DND-41 (cell line): Measurements from ENCODE around the gene HDLBP.

Source experiments
- EZH2 ChIP-seq: IDR thresholded peaks from 3 replicates; pipeline ENCODE4 v1.6.1; 2012; ENCODE audit warnings: borderline replicate concordance, low read depth, mild to moderate bottlenecking, moderate library complexity, low read length, inconsistent platforms; ENCODE audit not compliant: severe bottlenecking
- TF ChIP-seq, protein P1 (sequence below): IDR thresholded peaks from 2 replicates; pipeline ENCODE4 v1.5.1; 2012; ENCODE audit warnings: borderline replicate concordance, low read length, moderate library complexity, mild to moderate bottlenecking; ENCODE audit not compliant: poor library complexity, severe bottlenecking; ENCODE audit errors: extremely low read depth

DNA sequence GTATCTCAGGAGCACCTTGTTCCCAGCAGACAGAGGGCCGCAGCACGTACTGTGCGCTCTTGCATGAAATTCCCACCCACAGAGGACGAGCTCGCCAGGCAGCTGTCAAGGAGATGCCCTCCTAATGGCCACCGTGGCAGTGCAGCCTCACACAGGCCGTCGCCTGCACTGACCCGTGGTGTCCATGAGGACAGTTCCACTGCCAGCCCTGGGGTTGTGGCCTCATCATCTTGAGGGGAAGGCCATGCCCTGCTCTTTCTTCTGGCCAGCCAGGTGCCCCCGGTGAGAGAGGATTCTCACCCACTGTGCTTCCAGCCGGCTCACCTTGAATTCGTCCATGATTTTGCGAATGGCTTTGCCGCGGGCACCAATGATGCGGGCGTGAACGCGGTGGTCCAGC, 85.0 kb downstream of the HDLBP start:
- TF ChIP-seq, protein P1, sequence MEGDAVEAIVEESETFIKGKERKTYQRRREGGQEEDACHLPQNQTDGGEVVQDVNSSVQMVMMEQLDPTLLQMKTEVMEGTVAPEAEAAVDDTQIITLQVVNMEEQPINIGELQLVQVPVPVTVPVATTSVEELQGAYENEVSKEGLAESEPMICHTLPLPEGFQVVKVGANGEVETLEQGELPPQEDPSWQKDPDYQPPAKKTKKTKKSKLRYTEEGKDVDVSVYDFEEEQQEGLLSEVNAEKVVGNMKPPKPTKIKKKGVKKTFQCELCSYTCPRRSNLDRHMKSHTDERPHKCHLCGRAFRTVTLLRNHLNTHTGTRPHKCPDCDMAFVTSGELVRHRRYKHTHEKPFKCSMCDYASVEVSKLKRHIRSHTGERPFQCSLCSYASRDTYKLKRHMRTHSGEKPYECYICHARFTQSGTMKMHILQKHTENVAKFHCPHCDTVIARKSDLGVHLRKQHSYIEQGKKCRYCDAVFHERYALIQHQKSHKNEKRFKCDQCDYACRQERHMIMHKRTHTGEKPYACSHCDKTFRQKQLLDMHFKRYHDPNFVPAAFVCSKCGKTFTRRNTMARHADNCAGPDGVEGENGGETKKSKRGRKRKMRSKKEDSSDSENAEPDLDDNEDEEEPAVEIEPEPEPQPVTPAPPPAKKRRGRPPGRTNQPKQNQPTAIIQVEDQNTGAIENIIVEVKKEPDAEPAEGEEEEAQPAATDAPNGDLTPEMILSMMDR, result no peak
- no peak for TF ChIP-seq EZH2
